D721Med (cell line): ENCODE data around the gene SCAMP2.

Experiments used
- DNase-seq: peaks from one replicate; pipeline ENCODE4 v3.0.0; 2011; ENCODE audit warnings: low spot score; ENCODE audit not compliant: insufficient read length
- FAIRE-seq: peaks from 2 replicates; lab custom pipeline; 2011; peaks lifted over from hg19 to GRCh38; lab: Jason Lieb, UNC
- CTCF ChIP-seq: IDR thresholded peaks from 2 replicates; pipeline ENCODE4 v1.5.1; 2012; ENCODE audit warnings: mild to moderate bottlenecking, control low read depth; ENCODE audit not compliant: insufficient read depth; ENCODE audit errors: missing control alignments

SCAMP2 gene

DNA sequence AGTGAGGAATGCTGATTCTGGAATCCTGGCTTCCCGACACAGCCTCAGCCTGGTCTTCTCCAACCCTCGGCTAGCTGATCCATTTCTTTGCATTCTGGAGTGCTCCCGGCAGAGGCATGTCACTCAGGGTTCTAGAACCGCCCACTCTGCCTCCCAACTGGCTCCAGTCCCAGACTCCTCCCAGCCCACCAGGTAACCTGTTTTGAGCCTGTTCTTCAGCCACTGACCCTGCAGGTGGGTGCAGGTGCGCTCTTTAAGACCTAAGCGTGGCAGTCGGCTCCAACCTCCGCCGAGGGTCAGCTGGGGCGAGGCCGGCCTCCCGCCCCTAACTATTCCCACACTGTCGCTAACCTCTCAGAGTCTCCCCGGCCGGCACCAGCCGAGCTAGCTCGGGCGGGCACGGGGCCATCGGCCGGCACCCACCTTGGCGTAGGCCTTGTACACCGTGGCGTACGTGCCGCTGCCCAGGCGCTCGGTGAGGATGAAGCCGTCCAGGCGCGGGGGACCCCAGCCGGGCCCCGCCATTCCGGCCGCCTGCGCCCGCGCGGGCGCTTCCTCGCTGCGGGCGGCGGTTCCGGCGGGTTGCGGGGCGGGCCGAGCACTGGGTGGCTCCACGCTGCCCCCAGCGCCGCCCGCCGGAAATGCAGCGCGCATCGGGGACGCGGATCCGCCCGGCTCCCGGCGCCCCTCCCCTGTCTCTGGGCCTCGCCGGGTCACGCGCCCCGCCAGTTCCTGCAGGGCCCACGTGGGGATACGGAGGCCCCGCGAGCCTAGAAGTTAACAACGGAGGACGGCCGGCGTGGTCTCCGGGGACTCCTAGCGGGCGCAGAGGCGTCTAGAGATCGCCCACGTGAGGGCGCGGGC, 30.4 kb downstream of the SCAMP2 start, which contains the start of gene ULK3:
Gene ULK3, minus strand, starts transcription at position 576 of the 864 bp plus-strand sequence. Its CDS starts 51 bp downstream, at position 525.
- DNase-seq (peak; percentile 92), FAIRE-seq (no peak)
- TF ChIP-seq CTCF = peak; percentile 50

DNA sequence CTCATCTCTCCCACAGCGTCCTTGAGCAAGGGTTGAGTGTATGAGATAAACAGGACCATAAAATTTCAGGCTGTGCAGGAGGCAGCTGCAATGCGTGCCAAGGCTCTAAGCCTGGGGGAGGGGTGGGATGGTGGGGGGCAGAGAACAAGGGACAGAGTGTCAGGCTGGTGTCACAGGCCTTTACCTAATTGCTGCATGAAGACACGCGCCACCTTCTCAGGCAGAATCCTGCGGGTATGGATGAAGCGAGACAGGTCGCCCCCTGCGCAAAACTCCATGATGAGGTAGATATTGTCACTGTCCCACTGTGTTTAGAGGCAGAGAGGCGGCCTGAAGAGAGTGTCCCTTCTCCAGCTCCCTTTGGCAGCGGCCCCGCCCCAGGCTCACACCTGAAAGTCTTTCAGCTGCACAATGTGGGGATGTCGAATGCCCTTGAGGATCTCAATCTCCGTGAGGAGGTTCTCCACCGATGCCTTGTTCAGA, 31.2 kb downstream of the SCAMP2 start:
- FAIRE-seq (no peak), DNase-seq (no peak)
- TF ChIP-seq CTCF = no peak

GRCh38 chr15:74840851-74841775, 32.1 kb downstream of the SCAMP2 start:
- FAIRE-seq (no peak), DNase-seq (no peak)
- no peak for TF ChIP-seq CTCF

GRCh38 chr15:74839526-74840395, 33.4 kb downstream of the SCAMP2 start:
- DNase-seq (no peak), FAIRE-seq (no peak)
- TF ChIP-seq CTCF = no peak

DNA sequence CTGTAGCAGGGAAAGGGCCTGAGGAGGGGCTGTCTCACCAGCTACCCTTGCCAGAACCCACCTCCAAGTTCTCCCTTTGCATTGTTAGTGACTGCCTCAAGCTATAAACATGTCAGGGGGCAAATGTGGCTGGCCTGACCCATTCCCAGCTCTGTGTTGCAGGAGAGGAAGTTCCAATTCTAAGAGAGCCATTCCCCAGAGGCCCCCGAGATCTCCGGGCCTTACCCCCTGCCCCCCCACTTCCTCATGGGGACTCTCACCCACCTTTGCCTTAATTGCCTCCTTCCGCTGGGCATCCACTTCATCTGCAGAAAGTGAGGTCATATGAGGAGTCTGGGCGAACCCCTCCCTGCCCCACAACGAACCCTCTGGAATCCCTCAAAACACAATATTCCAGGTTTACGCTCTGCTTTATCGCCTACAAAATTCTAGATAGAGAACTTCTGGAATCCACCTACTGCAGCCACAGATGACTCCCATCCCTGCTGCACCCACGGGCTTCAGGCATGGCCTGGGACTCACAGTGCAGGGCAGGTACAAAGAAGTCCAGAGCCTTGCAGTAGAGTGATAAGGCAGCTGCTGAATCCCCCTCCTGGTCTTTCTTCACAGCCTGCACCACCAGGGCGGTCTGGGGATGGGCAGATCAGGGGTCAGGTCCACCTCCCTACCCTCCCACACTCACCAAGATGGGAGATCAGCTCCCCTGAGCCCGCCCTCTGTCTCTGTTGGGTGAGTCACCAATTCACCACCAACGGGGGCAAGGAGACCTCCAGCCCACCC, 34.2 kb downstream of the SCAMP2 start:
- no peak for TF ChIP-seq CTCF
- FAIRE-seq (no peak), DNase-seq (no peak)

DNA sequence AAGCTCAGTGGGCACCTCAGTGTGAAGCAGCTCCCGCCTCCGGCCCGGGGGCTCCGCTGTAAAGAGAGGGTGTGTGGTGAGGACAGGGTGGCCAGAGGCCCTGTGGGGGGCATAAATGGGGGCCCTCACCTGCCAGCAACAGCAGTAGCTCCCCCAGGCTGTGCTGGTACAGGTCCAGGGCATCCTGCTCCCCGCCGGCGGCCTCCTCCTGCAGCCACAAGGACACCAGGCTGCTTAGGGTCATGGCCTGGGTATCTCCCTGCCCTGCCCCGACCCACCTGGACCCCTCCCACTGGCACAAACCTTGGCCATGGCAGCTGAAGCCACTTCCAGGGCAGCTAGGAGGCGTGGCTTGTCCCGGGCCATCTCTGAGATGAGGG, 35.0 kb downstream of the SCAMP2 start:
- no peak for TF ChIP-seq CTCF
- DNase-seq (no peak), FAIRE-seq (no peak)
